ENCODE data around the gene KPNB1.

GRCh38 chr17:47685556-47686275 is 36.0 kb downstream of the KPNB1 start:
- TF ChIP-seq CTCF (IDR thresholded peaks at IDR 0.05) (no peak), POLR2AphosphoS5 (IDR thresholded peaks at IDR 0.05) (no peak), POLR2A (IDR thresholded peaks at IDR 0.05) (no peak)

Measured in prostate gland (tissue), 2 donors.